Ovary (tissue), 3 donors: ENCODE results near the gene STAB1.

Experiments
- CTCF ChIP-seq, 3 donors: fragments of 450-650 bp in 2 of 3; fragments of 200-600 bp in 1 of 3; IDR thresholded peaks; one replicate each; pipeline versions ENCODE4 v1.5.1 to v1.8.0; 2016 to 2022; ENCODE audit warnings: antibody characterized with exemption in 3 of 3, mild to moderate bottlenecking in 1 of 3
- EP300 ChIP-seq: sonication (generic); formaldehyde crosslinking; IDR thresholded peaks from one replicate; pipeline ENCODE4 v1.6.1; 2017; ENCODE audit warnings: antibody characterized with exemption
- POLR2A ChIP-seq: fragments of 450-650 bp; IDR thresholded peaks from one replicate; pipeline ENCODE4 v1.6.1; 2017; ENCODE audit warnings: antibody characterized with exemption, mild to moderate bottlenecking, moderate library complexity
- donor health status: DM: no; HTN: no; CAD: no.

DNA sequence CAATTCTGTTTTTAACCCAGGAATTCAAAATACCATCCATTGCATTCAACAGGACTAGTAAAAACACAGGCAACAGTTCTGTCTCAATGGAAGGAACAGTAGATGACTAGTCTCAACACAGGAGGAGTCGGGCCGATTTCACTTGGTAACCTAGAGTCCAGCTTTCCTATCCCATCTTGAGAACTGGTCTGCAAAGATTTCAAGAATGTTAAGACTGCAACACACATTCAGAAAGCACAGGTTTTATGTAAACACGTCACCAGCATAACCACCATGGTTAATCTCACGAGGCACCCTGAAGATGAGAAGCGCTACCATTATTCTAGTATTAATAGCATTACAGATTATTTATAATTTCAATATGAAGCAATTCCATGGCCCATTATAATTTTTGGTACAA, 63.3 kb downstream of the STAB1 start:
- TF ChIP-seq CTCF (IDR thresholded peaks at IDR 0.05): no peak
- TF ChIP-seq EP300: no peak
- no peak for TF ChIP-seq POLR2A
